ENCODE measurements around the gene ST8SIA3. TPM values are rescaled to one million over a fixed set of nuclear protein-coding genes. Genes with fewer than 3 reads are reported as not detected.

ST8SIA3 gene
- total and polyA plus RNA-seq, 12 donors = not detected

GRCh38 chr18:57416542-57416941 lies 64.2 kb downstream of the ST8SIA3 start:
- Histone ChIP-seq H3K27me3 (peaks cover 0 to 61% (median 20%) of the 10 kb centered on the region in 7 donors), H3K9me3 (peaks cover 0 to 11% (median 9%) of the 10 kb centered on the region in 11 donors), H3K36me3 (no peaks in the 10 kb centered on the region), H3K27ac (no peak overlapping the region), H3K4me3 (no peak overlapping the region), H3K4me1 (no peaks in the 10 kb centered on the region)
- DNase-seq (no peak), ATAC-seq (no peak)
- TF ChIP-seq CTCF (IDR thresholded peaks at IDR 0.05) = no peak
- WGBS, 2 donors = 79 to 81% methylated on average over 4 of the region's 4 CpGs
- intact Hi-C loops (cut with DNase I) = no loop called here

Other genes starting within 250 kb of the ST8SIA3 start
- not detected for gene BOD1L2, start 205.5 kb upstream of the ST8SIA3 start, total RNA-seq
- not detected for gene BOD1L2, start 205.5 kb upstream of the ST8SIA3 start, polyA plus RNA-seq
- gene ONECUT2, start 82.8 kb downstream of the ST8SIA3 start, total RNA-seq = under 1 TPM in 8 of 10 donors, not detected in 2; 0.05 to 0.53 (median 0.16) TPM
- gene ONECUT2, start 82.8 kb downstream of the ST8SIA3 start, polyA plus RNA-seq = under 1 TPM in 1 of 2 donors, not detected in 1; under 0.01 TPM
- 10 to 100 TPM; 30.7 to 55.7 (median 40.5) TPM for gene FECH, start 234.1 kb downstream of the ST8SIA3 start, total RNA-seq
- 1 to 10 TPM; 4.3 to 9.1 TPM for gene FECH, start 234.1 kb downstream of the ST8SIA3 start, polyA plus RNA-seq

Data from heart right ventricle (tissue), 16 donors.